HEK293 (cell line): ENCODE measurements around the gene NRIP3.
A peak's percentile ranks its signal among the peaks of the same experiment; 100 is the strongest.

Experiments used
- CTCF ChIA-PET: fragments of 350-600 bp; formaldehyde crosslinking; extraction: SDS; loops from one replicate; lab custom pipeline; 2021; ENCODE audit warnings: antibody characterized with exemption; lab: Yijun Ruan, JAX
- POLR2A ChIA-PET: fragments of 300-600 bp; formaldehyde crosslinking; extraction: SDS; loops from one replicate; lab custom pipeline; 2020; ENCODE audit warnings: antibody characterized with exemption, inconsistent platforms; lab: Yijun Ruan, JAX
- H3K27ac ChIP-seq: fragments of 200-500 bp; sonication (Bioruptor generic); 2 replicates; pipeline ENCODE4 v1.5.1; 2014; ENCODE audit warnings: low read depth, low read length, control low read depth, inconsistent platforms; ENCODE audit errors: extremely low read depth
- H3K36me3 ChIP-seq, 2 experiments: fragments of 200-500 bp in 1 of 2; sonication (Bioruptor generic) in 1 of 2; 1 replicate in 1 of 2; 2 replicates in 1 of 2; pipeline ENCODE4 v1.5.1; 2014 to 2017; ENCODE audit warnings: inconsistent platforms in 2 of 2, low read length in 2 of 2; ENCODE audit not compliant: control insufficient read depth in 2 of 2, insufficient read depth in 1 of 2
- H3K4me1 ChIP-seq: fragments of 200-500 bp; sonication (Bioruptor generic); 2 replicates; pipeline ENCODE4 v1.5.1; 2014; ENCODE audit warnings: mild to moderate bottlenecking, low read length, inconsistent platforms; ENCODE audit not compliant: control insufficient read depth, insufficient read depth
- H3K4me3 ChIP-seq: 2 replicates; pipeline ENCODE4 v1.5.1; 2011; ENCODE audit warnings: low read depth, mild to moderate bottlenecking, control low read depth, low read length, moderate library complexity
- H3K9me3 ChIP-seq: fragments of 200-500 bp; sonication (Bioruptor generic); 2 replicates; pipeline ENCODE4 v1.5.1; 2014; ENCODE audit warnings: low read depth, low read length, inconsistent platforms; ENCODE audit not compliant: control insufficient read depth, insufficient read depth
- FEZF1 ChIP-seq: fragments of 450-650 bp; formaldehyde crosslinking; IDR thresholded peaks from 2 replicates; pipeline ENCODE4 v1.5.1; 2016; ENCODE audit warnings: missing biosample characterization, missing genetic modification characterization
- GLIS2 ChIP-seq: fragments of 450-650 bp; formaldehyde crosslinking; IDR thresholded peaks from 2 replicates; pipeline ENCODE4 v1.5.1; 2016; ENCODE audit warnings: missing biosample characterization, missing genetic modification characterization
- KLF8 ChIP-seq: fragments of 450-650 bp; formaldehyde crosslinking; IDR thresholded peaks from 2 replicates; pipeline ENCODE4 v1.5.1; 2016; ENCODE audit warnings: missing biosample characterization, missing genetic modification characterization
- MYNN ChIP-seq: fragments of 450-650 bp; formaldehyde crosslinking; IDR thresholded peaks from 2 replicates; pipeline ENCODE4 v1.5.1; 2016; ENCODE audit warnings: missing biosample characterization, missing genetic modification characterization, borderline replicate concordance
- SCRT2 ChIP-seq: fragments of 450-650 bp; formaldehyde crosslinking; IDR thresholded peaks from 2 replicates; pipeline ENCODE4 v1.5.1; 2016; ENCODE audit warnings: missing biosample characterization, missing genetic modification characterization
- ZBTB48 ChIP-seq: fragments of 450-650 bp; formaldehyde crosslinking; IDR thresholded peaks from 2 replicates; pipeline ENCODE4 v1.5.1; 2016; ENCODE audit warnings: missing biosample characterization, missing genetic modification characterization
- ZFHX2 ChIP-seq: fragments of 450-650 bp; formaldehyde crosslinking; conservative IDR thresholded peaks from 2 replicates; pipeline ENCODE4 v1.5.1; 2016; ENCODE audit warnings: missing biosample characterization, missing genetic modification characterization
- ZIC2 ChIP-seq: fragments of 450-650 bp; formaldehyde crosslinking; IDR thresholded peaks from 2 replicates; pipeline ENCODE4 v1.5.1; 2016; ENCODE audit warnings: missing biosample characterization, missing genetic modification characterization
- ZNF10 ChIP-seq: fragments of 450-650 bp; formaldehyde crosslinking; IDR thresholded peaks from 2 replicates; pipeline ENCODE4 v1.5.1; 2017; ENCODE audit warnings: missing biosample characterization, missing genetic modification characterization
- ZNF132 ChIP-seq: fragments of 450-650 bp; formaldehyde crosslinking; IDR thresholded peaks from 2 replicates; pipeline ENCODE4 v1.5.1; 2017; ENCODE audit warnings: missing biosample characterization, missing genetic modification characterization, borderline replicate concordance
- ZNF350 ChIP-seq: fragments of 450-650 bp; formaldehyde crosslinking; IDR thresholded peaks from 2 replicates; pipeline ENCODE4 v1.5.0; 2017; ENCODE audit warnings: missing biosample characterization, mild to moderate bottlenecking, missing genetic modification characterization
- ZNF394 ChIP-seq: fragments of 450-650 bp; formaldehyde crosslinking; IDR thresholded peaks from 2 replicates; pipeline ENCODE4 v1.5.1; 2016; ENCODE audit warnings: missing biosample characterization, missing genetic modification characterization, mild to moderate bottlenecking, moderate library complexity, borderline replicate concordance
- ZNF544 ChIP-seq: fragments of 450-650 bp; formaldehyde crosslinking; IDR thresholded peaks from 2 replicates; pipeline ENCODE4 v1.5.0; 2017; ENCODE audit warnings: missing biosample characterization, missing genetic modification characterization
- ZNF596 ChIP-seq: fragments of 450-650 bp; IDR thresholded peaks from 2 replicates; pipeline ENCODE4 v1.5.0; 2018; ENCODE audit warnings: missing biosample characterization, mild to moderate bottlenecking, missing genetic modification characterization, moderate library complexity
- ZNF654 ChIP-seq: fragments of 450-650 bp; formaldehyde crosslinking; IDR thresholded peaks from 2 replicates; pipeline ENCODE4 v1.5.1; 2016; ENCODE audit warnings: low read depth, missing biosample characterization, missing genetic modification characterization
- ZNF658 ChIP-seq: fragments of 450-650 bp; formaldehyde crosslinking; IDR thresholded peaks from 2 replicates; pipeline ENCODE4; 2016; ENCODE audit warnings: missing biosample characterization, missing genetic modification characterization
- ZNF76 ChIP-seq: fragments of 450-650 bp; formaldehyde crosslinking; IDR thresholded peaks from 2 replicates; pipeline ENCODE4; 2016; ENCODE audit warnings: low read depth, missing biosample characterization, missing genetic modification characterization, borderline replicate concordance
- ZNF768 ChIP-seq: fragments of 450-650 bp; formaldehyde crosslinking; IDR thresholded peaks from 2 replicates; pipeline ENCODE4 v1.5.1; 2018; ENCODE audit warnings: missing biosample characterization, mild to moderate bottlenecking, missing genetic modification characterization
- ZSCAN23 ChIP-seq: fragments of 450-650 bp; formaldehyde crosslinking; IDR thresholded peaks from 2 replicates; pipeline ENCODE4 v1.5.1; 2016; ENCODE audit warnings: missing biosample characterization, missing genetic modification characterization
- TF ChIP-seq, protein P1 (sequence below): fragments of 450-650 bp; formaldehyde crosslinking; IDR thresholded peaks from 2 replicates; pipeline ENCODE4 v1.5.1; 2016; ENCODE audit warnings: missing biosample characterization, missing genetic modification characterization
- TF ChIP-seq, protein P2 (sequence below): fragments of 450-650 bp; formaldehyde crosslinking; IDR thresholded peaks from 2 replicates; pipeline ENCODE4 v1.5.1; 2017; ENCODE audit warnings: missing biosample characterization, missing genetic modification characterization
- TF ChIP-seq, protein P3 (sequence below): fragments of 450-650 bp; formaldehyde crosslinking; IDR thresholded peaks from 2 replicates; pipeline ENCODE4 v1.5.1; 2016; ENCODE audit warnings: missing biosample characterization, missing genetic modification characterization
- TF ChIP-seq, protein P4 (sequence below): fragments of 450-650 bp; formaldehyde crosslinking; IDR thresholded peaks from 2 replicates; pipeline ENCODE4 v1.5.1; 2016; ENCODE audit warnings: missing biosample characterization, missing genetic modification characterization

The NRIP3 gene

DNA sequence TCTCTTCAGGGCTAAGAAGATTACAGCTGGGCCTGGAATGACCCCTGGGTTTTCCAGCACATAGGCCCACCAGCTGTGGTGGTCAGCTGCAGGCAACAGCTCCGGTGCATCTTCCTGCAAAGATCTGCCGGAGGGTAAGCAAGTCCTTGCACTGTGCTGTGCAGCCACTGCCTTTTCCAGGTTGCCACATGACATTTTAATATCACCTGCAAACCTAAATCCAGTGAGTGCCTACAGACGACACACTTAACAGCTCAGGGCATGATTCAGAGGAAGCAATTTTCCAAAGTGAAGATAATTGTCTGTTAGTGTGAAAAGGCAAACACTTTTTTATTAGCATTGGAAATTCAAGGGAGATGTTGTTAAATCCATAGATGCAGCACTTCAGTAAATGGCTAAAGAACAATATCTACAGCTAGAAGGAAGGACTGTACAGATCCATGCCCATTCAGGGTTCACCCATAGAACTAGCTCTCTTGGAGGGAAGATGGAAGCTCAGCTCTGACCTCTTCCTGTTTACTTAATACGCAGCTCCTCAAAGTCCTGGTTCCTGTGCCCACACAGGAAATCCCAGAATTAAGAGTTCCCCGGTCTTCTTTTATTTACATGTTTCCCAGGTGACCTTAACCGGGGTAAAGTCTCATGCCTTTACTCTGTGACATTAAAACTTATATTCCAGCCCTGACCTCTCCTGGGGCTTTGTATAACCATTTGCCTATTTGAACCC lies 13.3 kb upstream of the NRIP3 start:
- Histone ChIP-seq H3K27ac (no peak overlapping the region), H3K9me3 (no peaks in the 10 kb centered on the region), H3K36me3 (no peaks in the 10 kb centered on the region), H3K4me1 (no peaks in the 10 kb centered on the region), H3K4me3 (no peak overlapping the region)
- TF ChIP-seq ZNF10 (tag by site-specific recombination) (no peak), FEZF1 (tag by site-specific recombination) (no peak)
- CTCF ChIA-PET, result interaction anchor here (0.6 to 6.2 kb wide), 12 partner anchors 8 to 207 kb away, joined by 3 to 78 read pairs (median 8); no protein-coding TSS in a partner anchor
- POLR2A ChIA-PET, result no interaction called here

DNA sequence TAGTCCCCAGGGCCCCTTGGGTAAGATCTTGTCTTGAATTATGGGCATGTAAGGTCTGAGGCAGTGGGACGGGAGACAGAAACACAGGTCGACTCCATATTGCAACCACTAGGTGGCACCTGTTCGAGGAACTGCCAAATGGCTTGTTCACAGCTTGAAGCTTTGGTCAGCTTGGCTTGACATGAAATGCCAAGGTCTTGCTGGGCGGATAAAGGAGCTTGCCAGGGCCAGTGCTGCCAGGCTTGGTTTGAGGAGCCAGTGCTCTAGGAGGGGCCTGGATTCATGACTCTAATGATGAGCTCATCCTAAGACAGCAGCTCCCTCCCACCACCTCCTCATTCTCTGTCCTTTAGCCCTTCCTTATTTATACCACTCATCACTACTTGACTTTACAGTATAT lies 11.9 kb upstream of the NRIP3 start:
- Histone ChIP-seq H3K9me3 (no peaks in the 10 kb centered on the region), H3K4me3 (no peak overlapping the region), H3K4me1 (no peaks in the 10 kb centered on the region), H3K36me3 (no peaks in the 10 kb centered on the region), H3K27ac (no peak overlapping the region)
- ChIA-PET POLR2A (interaction anchor here (1.0 to 1.1 kb wide), 2 partner anchors 12 to 122 kb away, joined by 3 to 4 read pairs; partner anchors contain the start of gene NRIP3), CTCF (interaction anchor here (0.5 to 6.2 kb wide), 33 partner anchors 9 to 1305 kb away, joined by 3 to 78 read pairs (median 4); partner anchors contain the start of gene NRIP3)
- TF ChIP-seq, protein P1, sequence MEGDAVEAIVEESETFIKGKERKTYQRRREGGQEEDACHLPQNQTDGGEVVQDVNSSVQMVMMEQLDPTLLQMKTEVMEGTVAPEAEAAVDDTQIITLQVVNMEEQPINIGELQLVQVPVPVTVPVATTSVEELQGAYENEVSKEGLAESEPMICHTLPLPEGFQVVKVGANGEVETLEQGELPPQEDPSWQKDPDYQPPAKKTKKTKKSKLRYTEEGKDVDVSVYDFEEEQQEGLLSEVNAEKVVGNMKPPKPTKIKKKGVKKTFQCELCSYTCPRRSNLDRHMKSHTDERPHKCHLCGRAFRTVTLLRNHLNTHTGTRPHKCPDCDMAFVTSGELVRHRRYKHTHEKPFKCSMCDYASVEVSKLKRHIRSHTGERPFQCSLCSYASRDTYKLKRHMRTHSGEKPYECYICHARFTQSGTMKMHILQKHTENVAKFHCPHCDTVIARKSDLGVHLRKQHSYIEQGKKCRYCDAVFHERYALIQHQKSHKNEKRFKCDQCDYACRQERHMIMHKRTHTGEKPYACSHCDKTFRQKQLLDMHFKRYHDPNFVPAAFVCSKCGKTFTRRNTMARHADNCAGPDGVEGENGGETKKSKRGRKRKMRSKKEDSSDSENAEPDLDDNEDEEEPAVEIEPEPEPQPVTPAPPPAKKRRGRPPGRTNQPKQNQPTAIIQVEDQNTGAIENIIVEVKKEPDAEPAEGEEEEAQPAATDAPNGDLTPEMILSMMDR (tag by site-specific recombination), result peak; percentile 47; the same call in 1 of the 2 replicates
- peak; percentile 28; the same call in 1 of the 2 replicates for TF ChIP-seq ZIC2
- TF ChIP-seq, protein P2, sequence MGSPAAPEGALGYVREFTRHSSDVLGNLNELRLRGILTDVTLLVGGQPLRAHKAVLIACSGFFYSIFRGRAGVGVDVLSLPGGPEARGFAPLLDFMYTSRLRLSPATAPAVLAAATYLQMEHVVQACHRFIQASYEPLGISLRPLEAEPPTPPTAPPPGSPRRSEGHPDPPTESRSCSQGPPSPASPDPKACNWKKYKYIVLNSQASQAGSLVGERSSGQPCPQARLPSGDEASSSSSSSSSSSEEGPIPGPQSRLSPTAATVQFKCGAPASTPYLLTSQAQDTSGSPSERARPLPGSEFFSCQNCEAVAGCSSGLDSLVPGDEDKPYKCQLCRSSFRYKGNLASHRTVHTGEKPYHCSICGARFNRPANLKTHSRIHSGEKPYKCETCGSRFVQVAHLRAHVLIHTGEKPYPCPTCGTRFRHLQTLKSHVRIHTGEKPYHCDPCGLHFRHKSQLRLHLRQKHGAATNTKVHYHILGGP (tag by site-specific recombination), result no peak
- TF ChIP-seq ZNF76 (tag by site-specific recombination), result peak; percentile 78
- TF ChIP-seq ZFHX2 (tag by site-specific recombination), result no peak
- no peak for TF ChIP-seq ZNF132 (tag by site-specific recombination)
- TF ChIP-seq ZSCAN23 (tag by site-specific recombination), result no peak
- no peak for TF ChIP-seq ZNF596 (tag by site-specific recombination)
- peak; percentile 55 for TF ChIP-seq ZNF654 (tag by site-specific recombination)
- TF ChIP-seq MYNN (tag by site-specific recombination), result no peak
- no peak for TF ChIP-seq ZBTB48 (tag by site-specific recombination)
- TF ChIP-seq GLIS2 (tag by site-specific recombination), result no peak

DNA sequence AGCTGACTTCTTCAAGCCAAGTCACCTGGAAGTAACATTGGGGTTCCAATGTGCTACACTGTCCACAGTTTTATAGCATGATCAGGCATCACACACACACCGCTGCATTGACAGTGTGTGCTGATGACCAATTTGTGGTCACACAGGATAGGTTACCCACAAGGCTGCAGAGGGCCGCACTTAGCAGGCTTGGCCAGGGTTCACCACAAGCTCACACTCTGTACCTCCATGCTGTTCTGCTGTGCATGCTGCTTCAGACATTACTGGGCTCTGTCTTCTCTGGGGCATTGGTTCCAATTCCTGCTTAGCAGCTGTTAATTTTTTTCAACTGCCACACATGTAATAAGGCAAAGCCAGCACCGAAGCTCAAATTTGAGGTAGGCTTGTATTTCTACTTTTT lies 11.0 kb upstream of the NRIP3 start:
- POLR2A ChIA-PET, result no interaction called here
- CTCF ChIA-PET, result interaction anchor here (0.6 to 6.2 kb wide), 17 partner anchors 9 to 837 kb away, joined by 3 to 78 read pairs (median 5); no protein-coding TSS in a partner anchor
- no peak overlapping the region for H3K4me3 ChIP-seq
- H3K36me3 ChIP-seq, result no peaks in the 10 kb centered on the region
- H3K4me1 ChIP-seq, result no peaks in the 10 kb centered on the region
- H3K27ac ChIP-seq, result no peak overlapping the region
- H3K9me3 ChIP-seq, result no peaks in the 10 kb centered on the region
- TF ChIP-seq ZNF394 (tag by site-specific recombination) (no peak), SCRT2 (tag by site-specific recombination) (no peak), ZNF768 (tag by site-specific recombination) (no peak), ZIC2 (no peak), ZNF658 (tag by site-specific recombination) (no peak), ZFHX2 (tag by site-specific recombination) (no peak), ZNF350 (no peak), KLF8 (no peak), ZNF544 (tag by site-specific recombination) (no peak)
- TF ChIP-seq, protein P3, sequence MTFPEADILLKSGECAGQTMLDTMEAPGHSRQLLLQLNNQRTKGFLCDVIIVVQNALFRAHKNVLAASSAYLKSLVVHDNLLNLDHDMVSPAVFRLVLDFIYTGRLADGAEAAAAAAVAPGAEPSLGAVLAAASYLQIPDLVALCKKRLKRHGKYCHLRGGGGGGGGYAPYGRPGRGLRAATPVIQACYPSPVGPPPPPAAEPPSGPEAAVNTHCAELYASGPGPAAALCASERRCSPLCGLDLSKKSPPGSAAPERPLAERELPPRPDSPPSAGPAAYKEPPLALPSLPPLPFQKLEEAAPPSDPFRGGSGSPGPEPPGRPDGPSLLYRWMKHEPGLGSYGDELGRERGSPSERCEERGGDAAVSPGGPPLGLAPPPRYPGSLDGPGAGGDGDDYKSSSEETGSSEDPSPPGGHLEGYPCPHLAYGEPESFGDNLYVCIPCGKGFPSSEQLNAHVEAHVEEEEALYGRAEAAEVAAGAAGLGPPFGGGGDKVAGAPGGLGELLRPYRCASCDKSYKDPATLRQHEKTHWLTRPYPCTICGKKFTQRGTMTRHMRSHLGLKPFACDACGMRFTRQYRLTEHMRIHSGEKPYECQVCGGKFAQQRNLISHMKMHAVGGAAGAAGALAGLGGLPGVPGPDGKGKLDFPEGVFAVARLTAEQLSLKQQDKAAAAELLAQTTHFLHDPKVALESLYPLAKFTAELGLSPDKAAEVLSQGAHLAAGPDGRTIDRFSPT, result no peak
- TF ChIP-seq, protein P4, sequence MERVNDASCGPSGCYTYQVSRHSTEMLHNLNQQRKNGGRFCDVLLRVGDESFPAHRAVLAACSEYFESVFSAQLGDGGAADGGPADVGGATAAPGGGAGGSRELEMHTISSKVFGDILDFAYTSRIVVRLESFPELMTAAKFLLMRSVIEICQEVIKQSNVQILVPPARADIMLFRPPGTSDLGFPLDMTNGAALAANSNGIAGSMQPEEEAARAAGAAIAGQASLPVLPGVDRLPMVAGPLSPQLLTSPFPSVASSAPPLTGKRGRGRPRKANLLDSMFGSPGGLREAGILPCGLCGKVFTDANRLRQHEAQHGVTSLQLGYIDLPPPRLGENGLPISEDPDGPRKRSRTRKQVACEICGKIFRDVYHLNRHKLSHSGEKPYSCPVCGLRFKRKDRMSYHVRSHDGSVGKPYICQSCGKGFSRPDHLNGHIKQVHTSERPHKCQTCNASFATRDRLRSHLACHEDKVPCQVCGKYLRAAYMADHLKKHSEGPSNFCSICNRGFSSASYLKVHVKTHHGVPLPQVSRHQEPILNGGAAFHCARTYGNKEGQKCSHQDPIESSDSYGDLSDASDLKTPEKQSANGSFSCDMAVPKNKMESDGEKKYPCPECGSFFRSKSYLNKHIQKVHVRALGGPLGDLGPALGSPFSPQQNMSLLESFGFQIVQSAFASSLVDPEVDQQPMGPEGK, result no peak
